ENCODE results near the gene LMAN2. TPM values are rescaled to one million over a fixed set of nuclear protein-coding genes. Genes with fewer than 3 reads are reported as not detected.
A peak's percentile ranks its signal among the peaks of the same experiment; 100 is the strongest.

LMAN2 gene
- total RNA-seq, 4 donors from 2014 or later: 193 to 321 (median 268) TPM

GRCh38 chr5:177294632-177295031 is 56.8 kb downstream of the LMAN2 start:
- TF ChIP-seq CTCF (IDR thresholded peaks at IDR 0.05): no peak
- TF ChIP-seq POLR2A (IDR thresholded peaks at IDR 0.05): no peak
- Histone ChIP-seq H3K27me3 (no peaks in the 10 kb centered on the region), H3K9me3 (no peaks in the 10 kb centered on the region), H3K36me3 (peaks cover 0 to 72% (median 0%) of the 10 kb centered on the region in 3 donors), H3K27ac (no peak overlapping the region), H3K4me1 (peaks cover 0 to 16% (median 9%) of the 10 kb centered on the region in 4 donors), H3K4me3 (no peak overlapping the region)
- peak in 1 of 3 donors; percentile 14 for DNase-seq

- peaks cover 0 to 78% (median 0%) of the 10 kb centered on the region in 3 donors for H3K36me3 ChIP-seq
- no peak overlapping the region for H3K4me3 ChIP-seq
- no peaks in the 10 kb centered on the region for H3K9me3 ChIP-seq
- H3K27me3 ChIP-seq: no peaks in the 10 kb centered on the region
- H3K4me1 ChIP-seq: peaks cover 0 to 10% (median 9%) of the 10 kb centered on the region in 4 donors
- peak in 1 of 3 donors; percentile 14 for DNase-seq
- TF ChIP-seq CTCF (IDR thresholded peaks at IDR 0.05): no peak
- TF ChIP-seq POLR2A (IDR thresholded peaks at IDR 0.05): no peak
- H3K27ac ChIP-seq: no peak overlapping the region
Measured at GRCh38 chr5:177293819-177294581, 57.5 kb downstream of the LMAN2 start.

GRCh38 chr5:177291735-177292134 is 59.7 kb downstream of the LMAN2 start:
- no peak for TF ChIP-seq CTCF (IDR thresholded peaks at IDR 0.05)
- no peak for TF ChIP-seq POLR2A (IDR thresholded peaks at IDR 0.05)
- Histone ChIP-seq H3K9me3 (no peaks in the 10 kb centered on the region), H3K4me1 (peaks cover 0 to 10% (median 8%) of the 10 kb centered on the region in 4 donors), H3K36me3 (peaks cover 0 to 98% (median 0%) of the 10 kb centered on the region in 3 donors), H3K27ac (no peak overlapping the region), H3K27me3 (no peaks in the 10 kb centered on the region), H3K4me3 (no peak overlapping the region)
- no peak for DNase-seq

- Histone ChIP-seq H3K27me3 (no peaks in the 10 kb centered on the region), H3K27ac (no peak overlapping the region), H3K4me1 (peaks cover 0 to 5% (median 3%) of the 10 kb centered on the region in 4 donors), H3K36me3 (peaks cover 0 to 96% (median 0%) of the 10 kb centered on the region in 3 donors), H3K9me3 (no peaks in the 10 kb centered on the region), H3K4me3 (no peak overlapping the region)
- no peak for DNase-seq
- TF ChIP-seq CTCF (IDR thresholded peaks at IDR 0.05): no peak
- no peak for TF ChIP-seq POLR2A (IDR thresholded peaks at IDR 0.05)
Measured at GRCh38 chr5:177290816-177291596, 60.5 kb downstream of the LMAN2 start.

GRCh38 chr5:177288191-177288590 is 63.3 kb downstream of the LMAN2 start:
- no peak for DNase-seq
- Histone ChIP-seq H3K27me3 (no peaks in the 10 kb centered on the region), H3K36me3 (peaks cover 0 to 95% (median 0%) of the 10 kb centered on the region in 3 donors), H3K27ac (no peak overlapping the region), H3K9me3 (no peaks in the 10 kb centered on the region), H3K4me1 (no peaks in the 10 kb centered on the region), H3K4me3 (no peak overlapping the region)
- no peak for TF ChIP-seq POLR2A (IDR thresholded peaks at IDR 0.05)
- no peak for TF ChIP-seq CTCF (IDR thresholded peaks at IDR 0.05)

Other genes starting within 250 kb of the LMAN2 start
- 100 to 1,000 TPM in 1 of 4 donors, 10 to 100 TPM in 3; 46.4 to 112 (median 50.1) TPM for gene NSD1, start 217.9 kb downstream of the LMAN2 start, total RNA-seq
- gene RAB24, start 47.9 kb downstream of the LMAN2 start, total RNA-seq: 10 to 100 TPM; 37.0 to 58.6 (median 46.3) TPM
- 100 to 1,000 TPM in 3 of 4 donors, 10 to 100 TPM in 1; 55.3 to 215 (median 132) TPM for gene PRELID1, start 47.9 kb downstream of the LMAN2 start, total RNA-seq
- gene MXD3, start 39.8 kb downstream of the LMAN2 start, total RNA-seq: 10 to 100 TPM in 3 of 4 donors, 1 to 10 TPM in 1; 6.8 to 25.8 (median 18.5) TPM
- gene RGS14, start 6.3 kb upstream of the LMAN2 start, total RNA-seq: 10 to 100 TPM; 19.4 to 41.0 (median 23.3) TPM
- under 1 TPM in 1 of 4 donors, not detected in 3; 0.35 TPM for gene SLC34A1, start 32.8 kb upstream of the LMAN2 start, total RNA-seq
- not detected for gene PFN3, start 49.0 kb upstream of the LMAN2 start, total RNA-seq
- 10 to 100 TPM in 1 of 4 donors, 1 to 10 TPM in 3; 1.7 to 22.2 (median 7.8) TPM for gene F12, start 57.9 kb upstream of the LMAN2 start, total RNA-seq
- 100 to 1,000 TPM in 1 of 4 donors, 10 to 100 TPM in 3; 36.2 to 140 (median 40.7) TPM for gene GRK6, start 75.0 kb upstream of the LMAN2 start, total RNA-seq
- 1 to 10 TPM in 2 of 4 donors, under 1 TPM in 1, not detected in 1; 0.70 to 2.2 (median 1.9) TPM for gene PRR7, start 95.1 kb upstream of the LMAN2 start, total RNA-seq
- gene DBN1, start 122.0 kb upstream of the LMAN2 start, total RNA-seq: 10 to 100 TPM; 14.2 to 77.6 (median 23.1) TPM
- gene PDLIM7, start 145.9 kb upstream of the LMAN2 start, total RNA-seq: 100 to 1,000 TPM in 1 of 4 donors, 10 to 100 TPM in 3; 17.4 to 137 (median 23.3) TPM
- 10 to 100 TPM in 1 of 4 donors, 1 to 10 TPM in 3; 2.1 to 52.0 (median 5.5) TPM for gene DOK3, start 158.2 kb upstream of the LMAN2 start, total RNA-seq
- gene DDX41, start 165.3 kb upstream of the LMAN2 start, total RNA-seq: 100 to 1,000 TPM; 103 to 168 (median 118) TPM
- 100 to 1,000 TPM in 3 of 4 donors, 10 to 100 TPM in 1; 77.1 to 205 (median 177) TPM for gene FAM193B, start 202.9 kb upstream of the LMAN2 start, total RNA-seq
- gene TMED9, start 240.5 kb upstream of the LMAN2 start, total RNA-seq: 10 to 100 TPM; 39.6 to 65.6 (median 52.5) TPM
- 10 to 100 TPM; 12.6 to 29.8 (median 21.9) TPM for gene B4GALT7, start 248.5 kb upstream of the LMAN2 start, total RNA-seq

Measured in Peyer's patch (tissue), 4 donors.